SHP77 treated with DMSO at 0.1 percent for 48 hours (cell line): ENCODE results near the gene GPRC5C.

ENCODE experiments used
- DNase-seq: peaks from one replicate; lab custom pipeline; 2025; lab: John Stamatoyannopoulos, UW

Gene GPRC5C

DNA sequence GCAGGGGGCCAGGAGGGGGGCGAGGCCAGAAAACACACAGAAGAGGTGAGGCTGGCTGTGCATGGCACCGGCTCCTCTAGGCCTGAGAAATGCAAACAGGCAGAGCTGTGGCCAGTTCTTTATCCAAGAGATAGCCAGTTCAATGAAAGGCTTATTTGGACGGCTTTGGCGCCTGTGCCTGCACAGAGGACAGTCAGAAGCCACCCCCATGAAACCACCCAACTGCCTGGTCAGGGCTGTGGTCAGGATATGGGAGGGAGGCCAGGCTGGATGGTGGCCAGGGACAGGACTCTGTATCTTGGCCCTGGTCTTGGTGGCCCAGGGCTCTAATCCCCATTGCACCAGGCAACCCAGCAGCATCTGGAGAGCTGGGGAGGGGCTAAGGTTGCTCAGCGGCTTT, 24.5 kb upstream of the GPRC5C start:
- DNase-seq: no peak

DNA sequence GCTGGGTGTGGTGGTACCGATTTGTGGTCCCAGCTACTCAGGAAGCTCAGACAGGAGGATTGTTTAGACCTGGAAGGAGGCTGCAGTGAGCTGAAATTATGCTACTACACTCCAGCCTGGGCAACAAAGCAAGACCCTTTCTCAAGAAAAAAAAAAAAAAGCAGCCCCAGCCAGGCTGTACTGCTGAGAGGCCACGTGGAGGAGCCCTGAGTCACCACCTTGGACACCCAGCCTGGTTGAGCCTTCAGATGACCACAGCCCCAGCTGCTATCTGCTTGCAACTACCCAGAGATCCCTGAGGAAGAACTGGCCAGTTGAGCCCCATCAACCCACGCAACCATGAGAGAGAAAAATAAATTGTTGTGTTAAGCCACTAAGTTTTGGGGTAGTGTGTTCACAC, 23.6 kb upstream of the GPRC5C start:
- peak; percentile 62 for DNase-seq

- peak; percentile 71 for DNase-seq
These were observed 23.1 kb upstream of the GPRC5C start for GRCh38 chr17:74408815-74409214.

DNA sequence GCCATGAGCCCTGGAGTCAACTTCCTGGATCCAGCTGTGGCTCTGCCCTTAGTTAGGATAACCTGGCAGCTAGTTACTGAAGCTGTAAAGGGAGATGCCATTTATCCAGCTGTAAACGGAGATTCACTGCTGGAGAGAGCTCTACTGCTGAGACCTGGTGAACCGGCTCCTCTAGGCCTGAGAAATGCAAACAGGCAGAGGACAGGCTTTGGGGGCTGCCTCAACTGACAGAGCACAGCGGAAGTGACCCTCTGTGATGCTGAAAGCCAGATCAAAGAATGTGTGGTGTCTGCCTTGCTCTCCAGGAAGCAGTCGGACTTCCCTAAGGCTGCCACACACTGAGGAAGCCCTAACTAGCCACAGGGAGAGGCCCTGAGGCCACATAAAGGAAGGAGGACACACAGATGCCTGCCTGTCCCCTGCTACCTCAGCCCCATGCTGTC, 21.9 kb upstream of the GPRC5C start:
- DNase-seq: no peak

DNA sequence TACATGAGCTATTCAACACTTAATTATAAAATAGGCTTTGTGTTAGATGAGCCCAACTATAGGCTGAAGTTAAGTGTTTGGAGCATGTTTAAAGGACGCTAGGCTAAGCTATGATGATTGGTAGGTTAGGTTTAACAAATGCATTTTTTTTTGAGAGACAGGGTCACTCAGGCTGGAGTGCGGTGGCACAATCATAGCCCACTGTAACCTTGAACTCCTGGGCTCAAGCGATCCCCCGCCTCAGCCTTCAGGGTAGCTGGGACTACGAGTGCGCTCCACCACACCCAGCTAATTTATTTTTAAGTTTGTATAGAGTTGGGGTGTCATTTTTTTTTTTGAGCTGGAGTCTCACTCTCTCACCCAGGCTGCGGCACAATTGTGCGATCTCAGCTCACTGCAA, 19.3 kb upstream of the GPRC5C start:
- DNase-seq: no peak

- DNase-seq: no peak
These were observed 18.4 kb upstream of the GPRC5C start for GRCh38 chr17:74413491-74413890.

GRCh38 chr17:74414510-74414909, 17.4 kb upstream of the GPRC5C start:
- DNase-seq: no peak

GRCh38 chr17:74415608-74416396, 16.1 kb upstream of the GPRC5C start:
- no peak for DNase-seq

- DNase-seq: no peak
These were observed 14.5 kb upstream of the GPRC5C start for GRCh38 chr17:74417178-74418045.

GRCh38 chr17:74419928-74420411, 11.9 kb upstream of the GPRC5C start:
- DNase-seq: no peak

DNA sequence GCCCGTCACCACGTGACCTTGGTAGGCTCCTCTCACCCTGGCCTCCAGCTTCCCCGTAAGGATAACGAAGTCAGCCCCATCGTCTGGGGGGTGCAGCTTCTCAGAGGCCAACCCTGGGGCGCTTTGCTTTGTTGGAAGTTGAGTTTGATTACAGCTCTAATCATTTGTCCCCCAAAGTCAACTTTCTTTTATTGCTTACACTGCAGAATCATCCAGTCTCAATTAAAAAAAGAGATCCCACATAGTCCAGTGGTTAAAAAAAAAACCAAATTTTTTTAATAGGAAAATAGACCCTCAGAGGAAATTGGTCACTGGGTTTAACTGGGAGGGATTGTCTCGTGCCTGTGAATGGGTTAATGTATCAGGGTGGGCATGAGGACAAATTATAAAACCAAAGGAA, 7.8 kb upstream of the GPRC5C start:
- no peak for DNase-seq

DNA sequence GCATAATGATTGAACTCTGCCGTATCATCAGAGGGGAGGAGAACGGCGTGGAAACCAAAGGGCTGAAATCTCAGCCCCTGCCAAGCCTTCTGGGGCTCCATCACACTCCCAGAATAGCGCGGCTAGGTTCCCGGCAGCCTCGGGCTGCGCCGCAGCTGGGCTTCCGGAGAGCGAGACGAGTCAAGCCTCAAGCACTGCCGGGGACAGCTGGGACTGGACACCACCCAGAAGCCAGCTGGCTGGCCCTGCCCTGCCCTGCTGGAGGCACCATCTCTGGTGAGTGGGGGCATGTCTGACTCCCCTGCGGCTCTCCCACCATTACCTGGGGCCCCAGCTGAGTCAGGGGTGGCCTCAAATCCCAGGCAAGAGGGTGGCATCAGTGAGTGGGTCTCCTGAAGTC, 7.2 kb upstream of the GPRC5C start:
- peak; percentile 63 for DNase-seq

DNA sequence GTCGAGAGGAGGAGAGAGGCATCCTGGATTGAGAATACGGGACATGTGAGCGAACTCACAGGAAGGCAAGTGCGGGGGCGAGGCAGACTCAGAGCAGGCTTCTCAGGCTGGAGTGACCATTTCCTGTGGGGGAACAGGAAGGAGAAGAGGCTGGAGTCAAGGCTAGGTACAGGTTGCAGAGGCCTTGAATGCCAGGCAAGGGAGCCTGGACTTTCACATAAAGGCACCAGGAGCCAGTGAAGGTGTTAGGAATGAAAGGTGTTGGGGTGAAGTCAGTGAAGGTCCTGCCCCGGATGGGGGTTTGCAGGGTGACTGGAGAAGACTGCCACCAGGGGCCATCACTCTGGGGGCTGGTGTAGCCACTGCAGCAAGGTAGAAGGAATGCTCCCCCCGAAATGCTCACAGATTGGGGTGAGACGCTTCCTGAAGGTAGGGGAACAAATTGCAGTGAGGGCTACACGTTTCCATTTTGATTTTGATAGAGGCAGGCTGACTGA, 5.3 kb upstream of the GPRC5C start:
- no peak for DNase-seq

- DNase-seq: no peak
These were observed 4.7 kb upstream of the GPRC5C start for GRCh38 chr17:74427048-74427762.

DNA sequence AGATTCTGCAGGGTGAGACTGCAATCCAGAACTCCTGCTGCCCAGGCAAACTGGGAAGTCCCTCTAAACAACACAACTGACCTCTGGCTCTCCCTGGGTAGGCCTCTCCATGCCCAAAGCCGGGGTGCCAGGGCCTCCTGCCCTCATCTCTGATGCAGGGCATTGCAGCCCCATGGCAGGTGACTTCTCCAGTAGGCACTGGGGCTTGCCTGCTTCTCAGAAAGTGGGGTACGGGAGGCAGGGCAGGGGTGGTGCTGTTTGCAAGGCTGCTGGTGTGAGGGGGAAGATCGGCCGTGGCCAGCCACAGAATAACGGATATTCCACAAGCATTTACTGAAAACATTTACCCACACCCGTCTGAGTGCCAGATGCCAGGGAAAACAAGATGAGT, 4.1 kb upstream of the GPRC5C start:
- DNase-seq: no peak

GRCh38 chr17:74429604-74430384, 2.1 kb upstream of the GPRC5C start:
- DNase-seq: peak; percentile 54

GRCh38 chr17:74430385-74430705, 1.5 kb upstream of the GPRC5C start:
- no peak for DNase-seq

- DNase-seq: peak; percentile 93
These were observed 951 bp upstream of the GPRC5C start for GRCh38 chr17:74430706-74431567.

GRCh38 chr17:74432424-74432690, 469 bp downstream of the GPRC5C start:
- DNase-seq: no peak

- no peak for DNase-seq
These were observed 991 bp downstream of the GPRC5C start for GRCh38 chr17:74432766-74433391.
